DMS53 treated with DMSO at 0.1 percent for 48 hours (cell line): ENCODE results near the gene REG1A.

Experiments
- DNase-seq: peaks from one replicate; lab custom pipeline; 2025; ENCODE audit not compliant: unreplicated experiment; lab: John Stamatoyannopoulos, UW

Gene REG1A

DNA sequence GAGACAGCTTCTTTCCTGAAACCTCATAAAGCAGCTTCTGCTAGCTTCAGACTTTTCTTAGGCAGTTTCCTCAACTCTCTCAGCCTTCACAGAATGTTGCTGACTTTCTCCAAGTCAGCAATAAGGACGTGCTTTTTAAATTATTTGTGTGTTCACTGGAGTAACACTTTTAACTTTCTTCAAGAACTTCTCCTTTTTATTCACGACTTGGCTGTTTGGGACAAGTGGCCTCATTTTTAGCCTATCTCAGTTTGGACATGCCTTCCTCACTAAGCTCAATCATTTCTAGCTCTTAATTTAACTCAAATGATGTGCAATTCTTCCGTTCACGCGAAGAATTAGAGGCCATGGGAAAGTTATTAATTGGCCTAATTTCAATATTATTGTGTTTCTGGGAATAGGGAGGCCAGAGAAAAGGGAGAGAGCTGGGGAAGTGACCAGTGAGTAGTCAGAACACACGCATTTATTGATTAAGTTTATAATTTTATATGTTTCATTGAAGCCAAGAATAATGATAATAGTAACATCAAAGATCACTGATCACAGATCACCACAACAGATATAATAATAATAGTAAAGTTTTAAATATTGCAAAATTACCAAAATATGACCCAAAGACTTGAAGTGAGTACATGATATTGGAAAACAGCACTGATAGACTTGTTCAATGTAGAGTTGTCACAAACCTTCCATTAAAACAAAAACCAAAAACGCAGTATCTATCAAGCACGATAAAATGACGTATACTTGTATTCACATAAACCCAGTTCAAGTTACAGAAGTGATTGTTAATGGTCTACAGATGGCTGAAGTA, 4.8 kb downstream of the REG1A start:
- DNase-seq: no peak

DNA sequence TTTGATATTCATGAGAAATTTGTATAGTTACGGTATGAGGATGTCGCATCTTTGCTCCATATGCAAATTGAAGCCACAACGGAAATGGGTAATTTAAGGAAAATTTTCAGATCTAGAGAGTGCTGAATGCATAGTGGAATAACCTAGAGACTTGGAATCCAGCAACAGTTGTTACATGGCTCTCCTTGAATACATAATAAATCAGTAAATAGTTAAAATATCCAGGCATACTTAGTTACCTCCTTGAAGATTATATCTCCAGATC, 5.4 kb downstream of the REG1A start:
- DNase-seq: no peak

DNA sequence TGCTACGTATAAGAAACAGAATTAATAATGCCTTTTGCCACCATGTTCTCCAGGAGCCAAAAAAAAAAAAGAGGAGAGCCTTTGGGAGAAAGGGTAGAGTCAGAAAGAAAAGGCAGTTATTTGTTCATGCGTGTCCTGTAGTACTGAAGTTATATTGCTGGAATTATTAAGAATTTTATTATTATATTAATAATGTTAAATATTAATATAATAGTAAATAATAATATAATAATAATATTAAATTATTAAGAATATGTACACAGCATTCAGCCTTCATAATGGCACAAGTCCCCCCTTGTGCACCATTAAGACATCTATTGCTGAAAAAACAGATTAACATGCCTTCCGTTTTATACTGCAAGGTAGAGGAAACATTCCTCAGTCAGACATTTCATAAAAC, 8.1 kb downstream of the REG1A start:
- DNase-seq: no peak

DNA sequence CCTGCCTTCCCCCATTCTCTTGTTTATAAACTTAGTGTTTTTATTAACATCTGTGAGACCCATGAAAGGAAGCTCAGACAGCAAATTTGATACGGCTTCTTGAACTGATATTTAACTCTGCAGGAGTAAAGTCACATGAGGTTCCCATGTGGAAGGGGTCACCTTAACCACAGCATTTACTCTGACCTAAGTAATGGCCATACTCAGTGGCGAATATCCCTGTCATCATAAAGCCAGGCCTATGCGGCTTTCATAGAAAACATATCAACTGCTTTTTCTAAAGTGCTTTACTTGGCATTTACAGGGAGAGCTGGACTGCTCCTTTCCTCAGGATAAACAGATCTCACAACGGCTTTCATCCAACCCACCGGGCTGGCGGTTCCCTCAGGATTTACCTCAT, 9.0 kb downstream of the REG1A start:
- DNase-seq: no peak

DNA sequence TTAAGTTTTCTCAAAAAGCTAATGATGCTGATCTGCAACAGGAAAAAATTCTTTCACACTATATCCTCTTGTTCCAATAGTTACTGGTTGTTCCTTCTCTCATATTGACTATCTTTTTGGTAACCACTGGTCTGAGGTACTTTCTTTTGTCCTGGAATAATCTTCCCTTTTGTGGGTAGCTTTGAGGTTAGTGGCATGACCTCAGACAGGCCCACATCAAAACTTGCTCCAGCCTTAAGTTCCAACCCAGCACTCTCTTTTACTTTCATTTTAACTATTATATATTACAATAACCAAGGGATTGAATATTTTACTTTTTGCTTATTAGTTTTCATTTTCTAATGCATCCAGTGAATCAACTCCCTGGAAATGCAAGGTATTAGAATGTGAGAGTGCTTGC, 9.5 kb downstream of the REG1A start:
- DNase-seq: no peak

DNA sequence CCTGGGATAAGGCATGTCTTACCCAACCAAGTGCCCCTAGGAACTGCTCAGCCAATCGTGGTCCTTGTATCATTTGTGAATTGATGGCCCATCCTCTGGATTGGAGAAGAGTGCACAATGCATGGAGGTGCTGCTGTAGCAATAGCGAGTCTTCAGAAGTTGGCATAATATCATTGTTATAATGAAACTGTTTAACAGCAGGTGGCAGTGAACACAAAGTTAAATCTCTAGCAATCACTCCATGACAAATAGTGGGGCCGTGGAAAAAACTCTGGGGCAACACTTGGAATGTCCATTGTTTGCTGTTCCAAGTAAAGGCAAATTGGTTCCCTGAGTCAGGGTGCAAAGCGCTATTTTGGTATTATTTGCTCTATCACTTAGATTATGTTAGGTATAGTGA, 11.4 kb downstream of the REG1A start:
- DNase-seq: no peak

DNA sequence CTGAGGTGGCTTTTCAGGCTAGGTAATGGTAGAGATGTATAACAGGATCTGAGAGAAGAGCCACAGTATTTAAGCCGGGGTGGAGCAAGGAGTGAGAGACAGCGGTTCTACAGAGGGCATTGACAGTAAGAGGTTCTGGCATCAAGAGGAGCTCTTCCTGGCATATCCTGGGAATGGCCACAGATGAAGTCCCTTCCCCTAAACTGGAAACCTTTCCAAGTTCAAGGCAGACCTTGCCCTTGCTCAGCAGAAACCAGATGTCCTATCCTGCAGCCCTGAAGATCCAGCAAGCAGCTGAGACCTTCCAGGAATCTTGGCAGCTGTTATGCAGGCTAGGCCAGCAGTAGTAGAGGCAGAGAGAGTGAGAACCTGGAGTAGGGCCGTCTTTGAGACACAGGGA, 18.1 kb downstream of the REG1A start:
- no peak for DNase-seq

DNA sequence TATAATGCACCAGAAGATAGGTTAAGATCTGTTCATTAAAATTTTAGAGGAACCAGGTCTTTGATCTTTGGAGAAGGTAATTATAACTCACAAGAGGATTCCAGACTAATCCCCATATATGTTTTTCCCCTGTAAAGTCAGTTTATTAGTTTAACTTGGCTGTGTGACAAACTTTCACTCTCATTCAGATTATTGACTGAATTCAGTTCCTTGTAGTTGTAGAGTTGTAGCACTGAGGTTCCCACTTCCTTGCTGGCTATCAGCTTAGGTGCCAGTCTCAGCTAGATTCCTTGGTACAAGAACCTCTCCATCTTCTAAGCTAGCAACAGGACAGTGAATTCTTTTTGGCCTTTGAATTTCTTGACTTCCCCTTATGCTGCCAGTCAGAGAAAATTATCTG, 19.1 kb downstream of the REG1A start:
- no peak for DNase-seq

DNA sequence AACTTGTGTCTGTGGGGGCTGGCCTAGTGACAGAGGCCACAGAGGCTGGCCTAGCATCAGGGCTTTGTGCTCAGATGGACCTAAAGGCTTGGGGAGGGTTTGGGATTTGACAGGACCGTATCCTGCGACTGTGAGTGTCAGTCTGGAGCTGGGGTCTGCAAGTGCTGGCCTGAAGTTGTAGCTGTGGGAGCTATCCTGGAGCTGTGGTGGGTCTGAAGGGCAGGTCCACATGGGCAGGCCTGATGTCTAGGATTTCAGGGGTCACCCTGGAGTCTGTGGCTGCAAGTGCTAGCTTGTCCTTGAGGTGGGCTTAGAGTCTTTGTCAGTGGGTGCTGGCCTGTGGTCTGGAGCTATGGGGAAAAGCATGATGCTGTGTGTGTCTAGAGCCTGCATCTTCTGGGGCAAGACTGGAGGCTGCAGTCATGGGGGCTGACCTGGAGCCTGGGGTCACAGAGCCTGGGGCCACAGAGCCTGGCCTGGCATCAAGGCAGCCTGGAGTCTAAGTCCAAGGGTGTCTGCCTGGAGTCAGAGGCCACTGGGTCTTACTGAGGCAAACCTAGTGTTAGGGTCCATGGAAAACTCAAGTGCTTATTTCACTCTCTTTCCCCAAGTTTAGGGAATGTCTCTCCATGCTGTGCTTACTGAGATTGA, 35.7 kb downstream of the REG1A start:
- DNase-seq: no peak

DNA sequence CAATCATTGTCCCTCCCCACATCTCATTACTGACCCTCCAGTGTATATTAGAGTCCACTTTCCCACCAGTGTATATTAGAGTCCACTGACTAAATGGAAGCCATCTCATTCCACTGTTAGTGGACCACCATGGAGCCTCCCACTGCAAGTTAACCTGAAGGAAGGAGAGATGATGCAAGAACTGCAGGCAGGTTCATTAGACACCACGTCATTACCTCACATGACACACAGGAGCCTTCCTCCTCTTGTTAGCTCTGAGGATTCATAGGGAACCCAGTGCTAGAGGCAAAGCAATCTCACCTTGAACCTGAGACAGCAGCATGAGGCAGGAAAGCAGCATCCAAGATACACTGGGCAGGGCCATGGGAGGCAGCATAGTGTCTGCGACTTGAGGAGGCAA, 38.7 kb downstream of the REG1A start:
- no peak for DNase-seq

DNA sequence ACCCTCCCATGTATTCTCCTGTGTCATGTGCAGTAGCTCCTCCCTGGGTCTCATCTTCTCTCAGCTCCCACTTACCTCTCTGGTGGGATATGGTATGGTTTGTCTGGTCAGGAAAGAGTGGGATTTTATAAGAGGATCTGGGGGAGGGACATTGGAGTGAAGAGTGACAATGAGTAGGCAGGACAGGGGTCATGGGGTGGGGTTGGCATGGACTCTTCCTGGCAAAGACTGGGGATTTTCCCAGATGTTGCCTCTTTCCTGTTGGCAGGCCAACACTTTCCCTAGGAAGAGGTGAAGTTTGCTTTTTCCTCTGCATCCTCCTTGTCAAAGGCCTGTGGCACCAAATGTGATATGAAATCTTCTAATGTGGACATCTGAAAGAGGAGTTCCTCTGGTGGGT, 39.4 kb downstream of the REG1A start, which contains the start of gene REG3A:
Gene REG3A, minus strand, starts transcription at position 101 of the 400 bp plus-strand sequence. CDS start 348 bp downstream, outside the sequence.
- no peak for DNase-seq

DNA sequence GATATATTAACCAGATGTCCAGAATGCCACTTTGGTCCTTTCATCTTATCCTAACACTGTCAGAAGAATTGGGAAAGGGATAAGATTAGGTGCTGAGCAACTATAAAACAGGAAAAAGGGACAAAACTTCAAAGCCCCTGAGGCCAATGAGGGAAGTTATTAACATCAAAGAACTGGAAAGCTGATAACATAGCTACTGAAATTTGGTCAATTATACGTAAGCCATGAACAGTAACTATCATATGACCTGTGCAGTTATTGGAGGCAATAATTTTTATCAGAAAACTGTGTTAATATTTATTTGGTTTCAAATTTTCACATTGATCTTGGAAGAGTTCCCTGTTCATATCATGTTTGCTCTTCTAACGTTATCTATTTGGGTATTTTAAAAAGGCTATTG, 41.8 kb downstream of the REG1A start:
- DNase-seq: no peak

DNA sequence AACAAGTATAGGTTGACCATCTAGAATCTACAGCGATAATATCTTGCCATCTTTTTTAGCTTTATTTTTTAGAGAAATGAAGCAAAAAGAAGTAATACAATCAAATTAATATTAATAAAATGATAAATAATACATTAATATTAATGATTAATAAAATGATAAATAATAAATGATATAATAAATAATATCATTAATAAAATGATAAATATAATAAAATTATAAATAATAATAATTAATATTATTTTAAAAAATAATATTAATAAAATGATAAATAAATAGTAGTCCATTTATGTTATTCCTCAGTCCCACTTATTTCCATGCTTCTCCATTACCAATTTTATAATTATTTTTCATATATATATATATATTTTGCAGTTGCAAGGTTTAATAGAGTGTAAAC, 42.5 kb downstream of the REG1A start:
- DNase-seq: no peak

DNA sequence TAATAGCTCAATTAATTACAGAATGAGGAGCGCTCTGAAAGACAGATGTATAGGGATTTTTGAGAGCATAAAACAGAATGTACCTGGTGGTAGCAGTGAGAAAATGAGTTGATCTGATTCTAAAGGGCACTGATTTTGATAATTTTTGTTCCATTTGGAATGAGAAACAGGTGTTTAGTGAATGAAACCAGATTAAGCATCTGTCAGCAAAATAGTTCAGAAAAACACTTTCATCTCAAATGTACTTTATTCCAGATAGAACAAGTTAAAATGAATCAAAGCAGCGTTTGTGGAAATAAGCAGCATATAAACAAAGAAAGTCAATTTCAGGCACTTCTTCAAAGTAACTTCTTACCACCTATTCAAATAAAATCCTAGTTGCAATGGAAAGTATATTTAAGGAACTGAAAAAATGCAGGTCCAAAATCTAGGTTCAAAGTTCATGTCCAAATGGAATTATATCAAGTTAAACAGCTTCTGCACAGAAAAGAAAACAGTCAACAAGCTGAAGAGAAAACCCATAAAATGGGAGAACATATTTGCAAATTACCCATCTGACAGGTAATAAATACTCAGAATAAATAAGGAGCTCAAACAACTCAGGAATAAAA, 51.2 kb downstream of the REG1A start:
- DNase-seq: no peak
